WERI-Rb-1 (cell line): Measurements from ENCODE around the gene VWA5B2.

Experiments used
- DNase-seq: peaks from one replicate; pipeline ENCODE4 v3.0.0-alpha.2; 2020
- H3K27ac ChIP-seq: fragments of 250-450 bp; sonication (Bioruptor Pico); 2 replicates; pipeline ENCODE4 v1.5.1; 2020; ENCODE audit warnings: mild to moderate bottlenecking, moderate library complexity
- H3K27me3 ChIP-seq: fragments of 250-450 bp; sonication (Bioruptor Pico); 2 replicates; pipeline ENCODE4 v1.5.1; 2021; ENCODE audit warnings: mild to moderate bottlenecking, low read depth, moderate library complexity; ENCODE audit not compliant: insufficient read depth, severe bottlenecking
- H3K36me3 ChIP-seq: fragments of 250-450 bp; sonication (Bioruptor Pico); 2 replicates; pipeline ENCODE4 v1.5.1; 2020; ENCODE audit warnings: mild to moderate bottlenecking, moderate library complexity
- H3K4me3 ChIP-seq: 2 replicates; pipeline ENCODE4 v1.5.1; 2011; ENCODE audit warnings: low read depth, mild to moderate bottlenecking, control low read depth, low read length
- H3K9me3 ChIP-seq: fragments of 250-450 bp; sonication (Bioruptor Pico); 2 replicates; pipeline ENCODE4 v1.5.1; 2021; ENCODE audit warnings: mild to moderate bottlenecking, moderate library complexity; ENCODE audit not compliant: severe bottlenecking
- TF ChIP-seq, protein P1 (sequence below): IDR thresholded peaks from 2 replicates; pipeline ENCODE4 v1.5.1; 2011; ENCODE audit warnings: low read depth, mild to moderate bottlenecking, control low read depth, inconsistent platforms, low read length

VWA5B2 gene

DNA sequence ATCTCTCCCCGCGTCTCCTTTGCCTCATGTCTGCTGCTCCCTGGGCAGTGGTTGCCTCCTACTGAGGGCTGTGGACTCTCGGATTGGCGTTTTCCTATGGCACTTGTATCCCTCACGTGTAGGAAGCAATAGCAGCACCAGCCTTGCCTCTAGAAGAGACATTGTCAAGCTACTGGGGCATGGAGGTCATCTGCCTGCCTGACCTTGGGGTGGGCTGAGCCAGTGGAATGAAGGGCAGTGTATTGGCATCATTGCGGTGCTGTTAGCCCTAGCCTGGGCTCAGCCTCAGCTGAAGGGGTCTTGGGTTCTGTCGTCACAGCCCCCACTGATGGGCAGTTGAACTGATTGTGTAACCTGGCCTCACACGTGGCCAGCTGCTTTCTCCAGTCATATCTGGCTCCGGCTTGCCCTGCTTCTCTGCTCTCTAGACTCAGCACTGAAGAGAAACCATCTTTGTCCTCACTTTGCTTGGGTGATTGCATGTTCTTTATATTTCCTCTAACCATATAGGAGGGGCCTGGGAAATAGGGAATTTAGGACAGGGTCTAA lies 35.3 kb upstream of the VWA5B2 start:
- TF ChIP-seq, protein P1, sequence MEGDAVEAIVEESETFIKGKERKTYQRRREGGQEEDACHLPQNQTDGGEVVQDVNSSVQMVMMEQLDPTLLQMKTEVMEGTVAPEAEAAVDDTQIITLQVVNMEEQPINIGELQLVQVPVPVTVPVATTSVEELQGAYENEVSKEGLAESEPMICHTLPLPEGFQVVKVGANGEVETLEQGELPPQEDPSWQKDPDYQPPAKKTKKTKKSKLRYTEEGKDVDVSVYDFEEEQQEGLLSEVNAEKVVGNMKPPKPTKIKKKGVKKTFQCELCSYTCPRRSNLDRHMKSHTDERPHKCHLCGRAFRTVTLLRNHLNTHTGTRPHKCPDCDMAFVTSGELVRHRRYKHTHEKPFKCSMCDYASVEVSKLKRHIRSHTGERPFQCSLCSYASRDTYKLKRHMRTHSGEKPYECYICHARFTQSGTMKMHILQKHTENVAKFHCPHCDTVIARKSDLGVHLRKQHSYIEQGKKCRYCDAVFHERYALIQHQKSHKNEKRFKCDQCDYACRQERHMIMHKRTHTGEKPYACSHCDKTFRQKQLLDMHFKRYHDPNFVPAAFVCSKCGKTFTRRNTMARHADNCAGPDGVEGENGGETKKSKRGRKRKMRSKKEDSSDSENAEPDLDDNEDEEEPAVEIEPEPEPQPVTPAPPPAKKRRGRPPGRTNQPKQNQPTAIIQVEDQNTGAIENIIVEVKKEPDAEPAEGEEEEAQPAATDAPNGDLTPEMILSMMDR: no peak
- Histone ChIP-seq H3K9me3 (no peaks in the 10 kb centered on the region), H3K36me3 (peaks cover 66% of the 10 kb centered on the region), H3K27me3 (no peaks in the 10 kb centered on the region), H3K27ac (no peak overlapping the region), H3K4me3 (no peak overlapping the region)
- no peak for DNase-seq

DNA sequence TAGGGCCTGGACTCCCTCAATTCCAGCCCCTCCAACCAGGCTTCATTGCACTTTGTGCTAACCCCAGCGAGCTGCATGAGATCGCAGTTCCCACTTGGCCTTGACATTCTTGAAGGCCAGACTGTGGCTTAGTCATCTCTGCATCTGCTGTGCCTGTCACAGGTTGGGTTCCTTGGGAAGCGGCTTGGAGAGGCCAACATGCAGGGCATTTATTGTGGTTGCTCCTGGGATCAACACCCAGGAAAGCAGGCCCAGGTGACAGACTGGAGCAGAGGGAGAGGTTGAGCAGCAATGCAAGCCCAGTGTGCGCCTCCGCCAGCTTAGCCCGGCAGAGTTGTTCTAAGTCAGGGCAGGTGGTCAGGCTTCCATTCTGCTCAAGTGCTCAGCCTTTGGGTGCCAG lies 32.8 kb upstream of the VWA5B2 start:
- Histone ChIP-seq H3K4me3 (no peak overlapping the region), H3K9me3 (no peaks in the 10 kb centered on the region), H3K27ac (no peak overlapping the region), H3K36me3 (peaks cover 42% of the 10 kb centered on the region), H3K27me3 (no peaks in the 10 kb centered on the region)
- DNase-seq: no peak
- TF ChIP-seq, protein P1: no peak

DNA sequence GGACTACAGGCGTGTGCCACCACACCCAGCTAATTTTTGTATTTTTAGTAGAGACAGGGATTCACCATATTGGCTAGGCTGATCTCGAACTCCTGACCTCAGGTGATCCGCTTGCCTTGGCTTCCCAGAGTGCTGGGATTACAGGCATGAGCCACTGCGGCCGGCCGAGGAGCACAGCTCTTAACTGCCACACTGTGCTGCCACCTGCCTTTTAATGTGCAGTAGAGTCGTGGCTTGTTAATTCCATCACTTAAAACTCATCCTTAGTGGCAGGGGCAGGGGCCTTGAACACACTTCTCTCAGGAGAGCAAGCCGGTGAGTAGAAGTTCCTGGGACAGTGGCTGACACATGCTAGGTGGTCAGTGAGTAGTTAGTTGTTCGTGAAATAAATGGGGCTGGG lies 30.9 kb upstream of the VWA5B2 start:
- H3K4me3 ChIP-seq: no peak overlapping the region
- TF ChIP-seq, protein P1: peak; percentile 30; the same call in 1 of the 2 replicates
- H3K9me3 ChIP-seq: no peaks in the 10 kb centered on the region

DNA sequence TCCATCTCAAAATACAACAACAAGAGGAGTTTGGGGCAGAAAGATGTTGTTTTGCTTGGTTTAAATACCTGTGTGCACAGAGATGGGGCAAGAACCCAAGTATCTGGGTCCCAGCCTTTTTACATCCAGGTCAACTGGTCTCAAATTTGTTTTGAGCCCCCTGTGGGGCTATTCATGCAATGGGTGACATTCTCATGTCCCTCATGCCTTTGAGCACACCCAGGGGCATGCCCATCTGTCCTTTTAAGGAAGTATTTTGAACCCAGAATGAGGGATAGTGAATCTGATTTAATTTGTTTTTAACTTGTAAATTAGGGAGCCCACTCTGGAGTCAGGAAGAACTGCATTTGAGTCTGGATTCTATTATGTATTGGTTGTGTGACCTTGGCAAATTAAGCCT lies 28.6 kb upstream of the VWA5B2 start:
- H3K27me3 ChIP-seq: no peaks in the 10 kb centered on the region
- peaks cover 6% of the 10 kb centered on the region for H3K36me3 ChIP-seq
- H3K27ac ChIP-seq: no peak overlapping the region
- no peak overlapping the region for H3K4me3 ChIP-seq
- TF ChIP-seq, protein P1: no peak
- H3K9me3 ChIP-seq: no peaks in the 10 kb centered on the region
- DNase-seq: no peak

More for the DNA sequence above, 30.9 kb upstream of the VWA5B2 start:
- no peak overlapping the region for H3K27ac ChIP-seq
- H3K36me3 ChIP-seq: peaks cover 23% of the 10 kb centered on the region
- DNase-seq: peak; percentile 41
- H3K27me3 ChIP-seq: no peaks in the 10 kb centered on the region

DNA sequence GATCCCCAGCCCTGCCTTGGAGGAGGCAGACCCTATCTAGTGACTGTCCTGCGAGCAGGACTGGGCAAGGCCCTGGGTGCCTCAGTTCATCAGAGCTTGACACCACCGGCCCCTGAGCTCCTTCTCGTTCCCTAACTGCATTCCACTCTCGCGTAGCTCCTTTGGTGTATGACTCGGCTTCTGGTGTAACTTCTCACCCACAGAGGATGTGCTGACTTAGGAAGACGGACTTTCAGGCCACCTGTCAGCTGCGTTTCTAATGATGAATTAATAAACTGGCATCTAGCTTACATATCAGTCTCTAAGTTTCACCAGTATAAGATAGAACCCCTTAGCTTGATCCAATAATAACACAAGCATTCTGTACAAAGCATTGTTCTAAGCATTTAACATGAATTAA lies 25.9 kb upstream of the VWA5B2 start:
- Histone ChIP-seq H3K27me3 (no peaks in the 10 kb centered on the region), H3K4me3 (no peak overlapping the region)
- TF ChIP-seq, protein P1: no peak

More for the DNA sequence above, 25.9 kb upstream of the VWA5B2 start:
- DNase-seq: no peak
- Histone ChIP-seq H3K9me3 (no peaks in the 10 kb centered on the region), H3K36me3 (no peaks in the 10 kb centered on the region), H3K27ac (no peak overlapping the region)
